ENCODE data around the gene DHX36. TPM values are rescaled to one million over a fixed set of nuclear protein-coding genes. Genes with fewer than 3 reads are reported as not detected.

Gene DHX36, protein sequence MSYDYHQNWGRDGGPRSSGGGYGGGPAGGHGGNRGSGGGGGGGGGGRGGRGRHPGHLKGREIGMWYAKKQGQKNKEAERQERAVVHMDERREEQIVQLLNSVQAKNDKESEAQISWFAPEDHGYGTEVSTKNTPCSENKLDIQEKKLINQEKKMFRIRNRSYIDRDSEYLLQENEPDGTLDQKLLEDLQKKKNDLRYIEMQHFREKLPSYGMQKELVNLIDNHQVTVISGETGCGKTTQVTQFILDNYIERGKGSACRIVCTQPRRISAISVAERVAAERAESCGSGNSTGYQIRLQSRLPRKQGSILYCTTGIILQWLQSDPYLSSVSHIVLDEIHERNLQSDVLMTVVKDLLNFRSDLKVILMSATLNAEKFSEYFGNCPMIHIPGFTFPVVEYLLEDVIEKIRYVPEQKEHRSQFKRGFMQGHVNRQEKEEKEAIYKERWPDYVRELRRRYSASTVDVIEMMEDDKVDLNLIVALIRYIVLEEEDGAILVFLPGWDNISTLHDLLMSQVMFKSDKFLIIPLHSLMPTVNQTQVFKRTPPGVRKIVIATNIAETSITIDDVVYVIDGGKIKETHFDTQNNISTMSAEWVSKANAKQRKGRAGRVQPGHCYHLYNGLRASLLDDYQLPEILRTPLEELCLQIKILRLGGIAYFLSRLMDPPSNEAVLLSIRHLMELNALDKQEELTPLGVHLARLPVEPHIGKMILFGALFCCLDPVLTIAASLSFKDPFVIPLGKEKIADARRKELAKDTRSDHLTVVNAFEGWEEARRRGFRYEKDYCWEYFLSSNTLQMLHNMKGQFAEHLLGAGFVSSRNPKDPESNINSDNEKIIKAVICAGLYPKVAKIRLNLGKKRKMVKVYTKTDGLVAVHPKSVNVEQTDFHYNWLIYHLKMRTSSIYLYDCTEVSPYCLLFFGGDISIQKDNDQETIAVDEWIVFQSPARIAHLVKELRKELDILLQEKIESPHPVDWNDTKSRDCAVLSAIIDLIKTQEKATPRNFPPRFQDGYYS
- total RNA-seq: 10 to 100 TPM; 67.3 to 69.0 TPM
- long read RNA-seq, donor 1, full-length matches to known transcripts: 3 of 15 reads
- long read RNA-seq, donor 1, partial matches to known transcripts: 6 of 15 reads
- long read RNA-seq, donor 1, other reads (novel, unspliced or antisense): 6 of 15 reads
- long read RNA-seq, donor 2, partial matches to known transcripts: 5 of 5 reads
- long read RNA-seq, donor 2, other reads (novel, unspliced or antisense): 0 of 5 reads

DNA sequence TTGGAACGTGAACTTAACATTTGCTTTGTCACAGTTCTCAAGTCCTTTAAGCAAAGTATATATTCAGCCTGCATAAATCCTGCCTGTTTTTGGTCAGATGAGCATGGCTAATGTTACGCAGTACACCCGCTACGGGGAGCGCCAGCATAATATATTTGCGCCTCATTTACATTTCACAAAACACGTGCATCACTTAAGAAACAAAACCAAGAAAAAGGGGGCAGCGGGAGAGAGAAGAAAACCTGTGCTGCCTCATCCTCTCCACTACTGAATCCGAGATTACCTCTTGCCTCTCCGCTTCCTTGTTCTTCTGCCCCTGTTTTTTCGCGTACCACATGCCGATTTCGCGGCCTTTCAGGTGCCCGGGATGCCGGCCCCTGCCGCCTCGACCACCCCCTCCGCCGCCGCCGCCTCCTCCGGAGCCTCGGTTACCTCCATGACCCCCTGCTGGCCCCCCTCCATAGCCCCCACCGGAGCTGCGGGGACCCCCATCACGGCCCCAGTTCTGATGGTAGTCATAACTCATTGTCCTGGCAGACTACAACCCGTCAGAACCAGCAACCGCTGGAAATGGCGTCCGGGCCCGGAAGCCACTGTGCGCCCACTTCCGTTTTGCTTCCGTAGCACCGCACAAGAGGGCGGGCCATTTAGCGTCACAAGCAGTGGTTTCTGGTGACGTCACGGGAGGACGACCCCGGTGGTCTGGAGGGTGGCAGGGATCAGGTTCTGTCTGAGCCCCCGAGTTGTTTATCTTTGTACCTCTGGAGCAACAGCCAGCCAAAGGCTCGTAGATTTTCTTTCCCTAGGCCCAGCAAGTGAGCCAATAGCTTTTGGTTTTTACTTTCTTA is at the start of gene DHX36:
Gene DHX36 (minus strand): TSS at position 597 of the 848 bp plus-strand sequence. CDS start 71 bp downstream, at position 526.
- peak; percentile 98 for DNase-seq (ENCODE audit: low spot score)
- intact Hi-C loops (cut with DNase I): no loop called here

DNA sequence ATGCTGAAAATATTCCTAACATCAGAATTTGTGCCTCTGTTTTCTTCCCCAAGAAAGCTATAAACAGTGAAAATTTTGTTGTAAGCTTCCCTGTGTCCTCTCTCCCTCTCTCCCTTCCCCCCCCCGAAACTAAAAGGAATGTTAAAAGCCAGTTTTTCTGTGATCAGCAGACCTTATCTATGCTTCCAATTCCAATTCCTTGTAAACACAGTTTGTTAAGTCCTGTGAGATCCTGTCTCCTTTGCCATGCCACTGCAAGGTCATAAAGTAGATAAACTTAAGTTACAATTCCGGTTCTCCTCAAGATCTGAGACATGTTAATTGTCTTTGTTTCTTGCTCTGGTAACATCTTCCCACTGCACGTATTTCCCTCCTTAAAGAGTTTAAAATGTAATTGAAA is 42.9 kb upstream of the DHX36 start:
- DNase-seq (ENCODE audit: low spot score): no peak
- intact Hi-C loops (cut with DNase I): no loop called here

DNA sequence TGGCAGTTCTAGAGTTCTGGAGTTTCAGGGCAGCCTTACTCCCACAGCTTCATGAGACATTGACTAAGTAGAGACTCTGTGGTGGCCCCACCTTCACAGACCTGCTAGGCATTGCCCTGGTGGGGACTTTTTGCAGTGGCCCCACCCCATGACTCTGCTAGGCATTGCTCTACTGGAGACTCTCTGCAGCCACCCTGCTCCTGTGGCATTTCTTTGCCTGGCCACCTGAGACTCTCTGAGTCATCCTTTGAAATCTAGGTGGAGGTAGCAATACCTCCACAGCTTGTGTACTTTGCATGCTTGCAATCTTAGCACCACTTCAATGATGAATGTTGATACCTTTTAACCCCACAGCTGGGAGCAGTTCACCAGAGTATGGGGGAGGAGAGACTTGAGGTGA is 40.6 kb upstream of the DHX36 start:
- intact Hi-C loops (cut with DNase I): no loop called here
- DNase-seq (ENCODE audit: low spot score): no peak

DNA sequence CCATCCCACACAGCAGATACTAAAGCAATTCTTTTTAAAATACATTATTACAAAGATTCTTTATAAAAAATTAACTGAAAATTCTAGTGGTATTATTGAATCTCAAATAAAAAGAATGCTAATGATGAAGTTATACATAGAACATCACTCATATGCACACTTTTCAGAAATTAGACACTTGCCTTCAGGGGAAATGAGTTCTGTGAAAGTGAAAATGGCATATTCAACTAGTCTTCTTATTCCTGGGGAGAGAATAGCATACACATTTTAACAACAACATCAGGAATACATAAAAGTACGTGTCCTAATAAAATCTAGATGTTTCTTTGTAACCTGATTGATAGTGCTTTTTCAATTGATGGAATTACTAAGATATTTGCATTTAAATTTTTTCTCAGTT is 36.8 kb upstream of the DHX36 start:
- intact Hi-C loops (cut with DNase I): no loop called here
- DNase-seq (ENCODE audit: low spot score): no peak

DNA sequence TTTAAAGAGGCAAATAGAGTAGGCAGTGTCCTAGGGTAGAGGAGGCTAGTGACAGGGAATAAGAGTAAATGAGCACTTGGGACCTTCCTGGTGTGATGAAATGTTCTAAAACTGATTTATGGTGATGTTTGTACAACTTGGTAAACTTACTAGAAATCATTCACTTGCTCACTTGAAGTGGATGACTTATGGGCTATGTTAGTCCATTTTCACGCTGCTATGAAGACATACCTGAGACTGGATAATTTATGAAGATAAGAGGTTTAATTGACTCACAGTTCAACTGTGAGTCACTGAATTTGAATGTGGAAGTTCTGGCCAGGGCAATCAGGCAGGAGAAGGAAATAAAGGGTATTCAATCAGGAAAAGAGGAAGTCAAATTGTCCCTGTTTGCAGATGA is 31.7 kb upstream of the DHX36 start:
- no peak for DNase-seq (ENCODE audit: low spot score)
- intact Hi-C loops (cut with DNase I): no loop called here

DNA sequence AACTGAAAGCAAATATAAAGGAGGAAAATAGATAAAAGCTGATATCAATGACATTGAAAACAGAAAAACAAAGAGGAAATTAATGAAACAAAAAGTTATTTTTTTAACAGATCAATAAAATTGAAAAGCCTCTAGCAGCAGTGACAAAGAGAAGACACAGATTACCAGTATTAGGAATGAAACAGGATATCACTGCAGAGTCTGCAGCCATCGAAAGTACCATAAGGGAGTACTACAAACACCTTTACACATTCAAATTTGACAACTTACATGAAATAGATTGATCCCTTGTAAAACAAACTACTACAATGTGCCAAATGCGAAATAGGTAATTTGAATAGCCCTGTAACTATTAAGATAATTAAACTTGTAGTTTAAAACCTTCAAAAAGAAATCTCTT is 24.9 kb upstream of the DHX36 start:
- DNase-seq (ENCODE audit: low spot score): no peak
- intact Hi-C loops (cut with DNase I): no loop called here

DNA sequence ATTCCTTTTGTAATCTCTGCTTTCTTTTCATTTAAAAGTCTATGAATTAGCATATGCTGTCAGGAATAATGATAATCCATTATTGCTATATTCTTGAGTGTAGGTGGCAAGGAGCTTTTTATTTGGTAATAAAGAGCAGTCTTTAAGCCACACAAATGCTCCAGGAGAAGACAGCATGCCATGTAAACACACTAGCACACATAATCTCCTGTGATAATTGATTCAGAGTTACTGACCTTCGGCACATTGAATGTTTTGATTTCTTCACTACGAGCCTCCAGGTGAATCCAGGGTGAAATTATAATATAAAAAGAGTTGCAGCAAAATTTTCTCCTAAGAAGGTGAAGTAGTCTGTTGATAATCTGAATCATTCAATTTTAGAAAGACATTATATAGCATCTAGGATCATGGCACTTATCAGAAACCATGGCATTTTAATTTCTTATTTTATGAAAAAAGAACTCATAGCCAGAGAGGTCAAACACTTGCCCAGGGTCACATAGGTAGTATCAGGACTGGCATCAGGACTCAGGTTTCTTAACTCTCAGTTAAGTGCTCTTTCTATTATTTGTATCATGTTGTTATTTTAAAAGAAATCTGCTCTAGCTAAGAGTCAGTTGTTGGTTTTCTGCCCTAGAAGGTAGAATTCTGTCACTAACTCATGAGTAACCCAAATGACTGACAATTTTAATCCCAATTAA is 21.3 kb upstream of the DHX36 start:
- DNase-seq (ENCODE audit: low spot score): no peak
- intact Hi-C loops (cut with DNase I): no loop called here

DNA sequence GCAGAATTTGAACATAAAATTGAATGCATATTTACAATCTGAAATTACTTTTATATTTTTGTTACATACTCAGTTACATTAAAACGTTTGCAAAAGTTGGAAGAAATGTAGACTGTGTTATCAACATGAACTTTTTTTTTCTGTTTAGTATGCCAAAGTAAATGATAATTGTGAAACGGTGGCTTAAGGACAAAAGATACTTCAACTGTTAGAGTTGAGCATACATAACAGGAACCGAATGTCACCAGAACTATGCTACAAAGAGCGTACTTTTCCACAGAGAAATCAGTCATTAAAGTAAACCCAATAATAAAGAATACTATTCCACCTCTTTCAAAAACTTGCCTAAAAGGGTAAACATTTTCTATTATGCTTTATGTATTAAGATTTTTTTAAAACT is 14.3 kb upstream of the DHX36 start:
- intact Hi-C loops (cut with DNase I): no loop called here

DNA sequence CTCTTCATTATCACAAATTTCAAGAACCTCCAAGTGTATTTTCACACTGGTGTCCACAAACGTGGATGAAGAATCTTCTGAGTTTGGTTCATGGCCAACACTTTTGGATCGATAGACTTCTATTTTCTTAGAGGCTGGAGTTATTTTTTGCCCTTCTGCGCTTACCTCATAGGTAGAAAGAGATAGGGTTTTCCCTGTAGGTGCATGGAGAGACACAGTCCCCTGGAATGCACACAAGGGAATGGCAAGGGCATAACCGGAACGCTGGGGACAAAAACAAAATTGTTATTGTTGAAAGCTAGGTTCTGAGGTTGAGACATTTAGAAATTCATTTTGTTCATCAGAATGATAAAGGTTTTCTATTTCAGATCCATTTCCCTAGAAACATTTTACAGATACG is 13.7 kb upstream of the DHX36 start:
- intact Hi-C loops (cut with DNase I): no loop called here
- DNase-seq (ENCODE audit: low spot score): no peak

More for the DNA sequence above, 14.3 kb upstream of the DHX36 start:
- no peak for DNase-seq (ENCODE audit: low spot score)

DNA sequence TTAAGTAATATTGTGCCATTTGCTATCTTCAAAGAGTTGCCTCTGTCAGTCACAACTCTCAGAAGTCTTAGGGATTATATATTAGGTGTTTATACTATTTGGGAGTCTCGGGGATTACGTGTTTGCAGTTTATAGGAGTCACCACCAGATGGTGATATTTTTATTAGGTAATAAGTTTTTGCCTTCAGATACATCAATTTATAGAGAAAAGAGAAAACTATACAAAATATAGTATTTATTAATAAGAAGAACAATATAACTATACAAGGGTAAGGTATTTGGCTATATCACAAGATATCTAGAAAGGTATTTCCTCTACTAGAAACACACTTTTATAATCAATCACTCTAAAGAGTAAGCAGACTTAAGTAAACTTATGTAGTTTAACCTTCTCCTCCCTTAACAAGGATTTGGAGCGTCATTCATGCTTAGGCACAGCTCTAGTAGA is 10.7 kb upstream of the DHX36 start:
- intact Hi-C loops (cut with DNase I): no loop called here
- no peak for DNase-seq (ENCODE audit: low spot score)

DNA sequence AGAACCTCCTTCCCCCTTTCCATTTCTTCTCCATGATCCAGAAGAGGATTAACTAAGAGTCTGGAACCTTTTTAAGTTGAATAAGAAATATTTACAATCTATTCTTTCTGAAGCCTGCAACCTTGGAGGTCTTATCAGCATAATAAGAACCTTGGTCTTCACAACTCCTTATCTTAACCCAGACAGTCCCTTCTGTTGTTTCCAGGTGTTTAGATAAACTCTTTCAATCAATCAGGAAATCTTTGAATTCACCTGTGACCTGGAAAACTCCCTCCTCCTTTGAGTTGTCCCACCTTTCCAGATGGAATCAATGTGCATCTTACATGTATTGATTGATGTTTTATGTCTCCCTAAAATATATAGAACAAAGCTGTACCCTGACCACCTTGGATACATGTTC is 3.6 kb upstream of the DHX36 start:
- DNase-seq (ENCODE audit: low spot score): no peak
- intact Hi-C loops (cut with DNase I): no loop called here

DNA sequence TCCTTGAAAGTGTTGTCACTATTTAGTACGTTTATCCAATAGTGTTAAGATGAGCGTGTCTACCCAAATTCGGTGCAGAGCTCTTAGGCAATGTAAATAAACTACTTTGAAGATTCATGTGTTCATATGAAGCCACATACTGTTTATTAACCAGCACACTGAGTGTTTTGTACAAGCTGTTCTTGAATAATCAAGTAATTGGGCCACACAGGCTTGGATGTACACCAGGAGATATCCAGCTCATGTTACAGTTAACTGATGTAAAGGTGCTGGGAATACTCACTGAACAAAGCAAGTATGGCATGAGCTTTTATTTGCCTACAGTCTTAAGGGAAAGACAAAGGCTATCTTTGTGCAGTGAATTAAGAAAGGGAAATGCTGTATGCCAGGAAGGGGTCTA is 632 bp upstream of the DHX36 start:
- intact Hi-C loops (cut with DNase I): no loop called here
- no peak for DNase-seq (ENCODE audit: low spot score)

DNA sequence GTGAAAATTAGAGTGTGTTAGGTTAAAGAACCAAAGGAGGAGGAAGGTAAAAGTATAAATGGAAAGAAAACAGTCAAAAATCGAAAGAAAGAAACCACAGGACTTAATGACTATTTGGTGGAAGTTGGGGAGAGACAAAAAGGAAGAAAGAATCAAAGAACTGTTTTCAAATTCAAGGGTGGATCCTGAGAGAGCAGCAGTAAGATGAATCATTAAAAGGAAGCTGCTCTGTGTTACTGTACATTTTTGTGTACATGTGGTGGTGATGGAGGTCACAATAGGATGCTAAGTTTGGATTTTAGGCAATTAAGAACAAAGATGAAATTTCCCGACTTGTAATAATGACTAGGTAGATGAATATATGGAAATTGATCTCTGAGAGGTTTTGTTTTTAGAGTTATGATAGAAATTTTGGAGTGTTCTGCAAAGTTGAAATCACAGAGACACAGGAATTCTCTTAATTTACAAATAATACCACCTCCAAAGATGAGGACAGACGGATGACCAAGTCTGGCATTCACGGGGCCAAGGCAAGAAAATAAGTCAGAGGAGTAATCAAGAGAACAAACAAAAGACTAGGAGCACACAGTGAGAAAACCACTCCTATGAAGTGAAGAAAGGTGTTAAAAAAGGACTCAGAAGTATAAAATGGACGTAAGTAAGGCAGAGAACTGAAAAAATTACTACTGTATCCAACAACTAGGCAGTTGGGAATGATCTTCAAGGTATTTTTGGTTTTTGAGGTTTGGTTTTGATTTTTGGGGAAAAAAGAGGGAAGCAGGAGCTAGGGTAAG is 7.1 kb downstream of the DHX36 start:
- intact Hi-C loops (cut with DNase I): no loop called here
- DNase-seq (ENCODE audit: low spot score): no peak

DNA sequence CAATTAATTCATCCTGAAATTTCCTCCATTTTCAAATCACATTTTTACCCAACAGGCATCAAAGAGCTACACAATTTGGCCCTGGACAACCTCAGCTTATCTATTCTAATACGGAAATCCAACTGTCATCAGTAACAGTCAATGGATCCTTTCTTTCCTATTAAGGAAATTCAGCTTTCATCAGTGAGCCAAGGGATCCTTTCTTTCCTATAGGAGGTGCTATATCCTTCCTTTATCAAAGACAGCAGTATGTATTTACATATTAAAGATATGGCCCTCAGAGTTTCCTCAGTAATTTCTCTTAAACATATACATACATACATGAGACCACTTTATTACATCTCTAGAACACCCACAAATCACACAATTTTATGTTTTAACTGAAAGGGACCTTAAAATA is 10.1 kb downstream of the DHX36 start:
- DNase-seq (ENCODE audit: low spot score): no peak
- intact Hi-C loops (cut with DNase I): no loop called here

DNA sequence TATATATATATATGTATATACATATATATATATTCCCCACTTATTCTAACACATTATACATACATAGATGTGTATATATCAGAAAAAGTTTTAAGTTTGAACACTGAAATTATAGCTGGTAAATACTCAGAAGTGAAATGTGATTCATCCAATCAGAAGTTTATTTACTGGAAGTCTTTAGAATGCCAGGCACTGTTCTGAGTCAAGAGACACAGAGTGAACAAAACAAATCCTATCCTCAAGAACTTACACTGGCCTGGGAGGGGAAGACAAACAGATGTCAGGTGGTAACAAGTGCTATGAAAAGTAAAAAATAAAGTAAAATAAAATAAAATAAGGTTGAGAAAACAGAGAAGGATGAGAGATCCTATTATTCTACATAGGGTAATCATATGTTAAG is 13.4 kb downstream of the DHX36 start:
- no peak for DNase-seq (ENCODE audit: low spot score)
- intact Hi-C loops (cut with DNase I): no loop called here

DNA sequence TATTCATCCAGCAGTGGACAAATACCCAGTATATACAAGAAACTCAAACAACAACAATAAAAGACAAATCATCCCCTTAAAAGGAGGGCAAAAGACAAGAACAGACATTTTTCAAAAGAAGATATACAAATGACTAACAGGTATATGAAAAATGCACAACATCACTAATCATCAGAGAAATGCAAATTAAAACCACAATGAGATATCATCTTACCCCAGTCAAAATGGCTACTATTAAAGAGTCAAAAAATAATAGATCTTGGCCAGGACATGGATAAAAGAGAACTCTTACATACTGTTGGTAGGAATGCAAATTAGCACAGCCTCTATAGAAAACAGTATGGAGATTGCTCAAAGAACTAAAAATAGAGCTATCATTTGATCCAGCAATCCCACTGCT is 16.9 kb downstream of the DHX36 start:
- no peak for DNase-seq (ENCODE audit: low spot score)
- intact Hi-C loops (cut with DNase I): no loop called here

DNA sequence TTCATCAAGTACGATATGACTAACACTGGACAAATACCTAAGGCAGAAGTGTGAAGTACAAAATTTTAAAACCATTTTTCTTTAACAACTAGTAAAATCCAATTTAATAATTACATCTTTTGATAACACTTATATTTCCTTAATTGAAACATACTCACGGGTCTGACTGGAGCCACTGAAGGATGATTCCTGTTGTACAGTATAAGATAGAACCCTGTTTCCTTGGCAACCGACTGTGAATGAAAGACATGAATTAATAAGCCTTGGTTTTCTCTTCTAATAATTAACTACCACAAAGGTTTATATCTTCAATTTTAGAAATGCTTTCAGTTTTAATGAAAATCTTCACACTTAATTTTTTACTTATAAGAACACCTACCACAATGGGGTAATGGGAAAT is 19.4 kb downstream of the DHX36 start:
- no peak for DNase-seq (ENCODE audit: low spot score)
- intact Hi-C loops (cut with DNase I): no loop called here
